Caco-2 (cell line): ENCODE results near the gene DUSP5. TPM values are rescaled to one million over a fixed set of nuclear protein-coding genes. Genes with fewer than 3 reads are reported as not detected.

Source experiments
- BruUV-seq: library from RNA; stranded (reverse); fragments of 400-500 nt; replicated peaks from 2 replicates; lab custom pipeline; 2021; lab: Mats Ljungman, UMichigan
- CTCF ChIA-PET: fragments of 300-600 bp; sonication (Branson Sonifier 250); formaldehyde crosslinking; loops from one replicate; lab custom pipeline; 2022; ENCODE audit warnings: antibody characterized with exemption; lab: Charles Lee
- POLR2A ChIA-PET: fragments of 300-600 bp; sonication (Branson Sonifier 250); formaldehyde crosslinking; loops from one replicate; lab custom pipeline; 2022; ENCODE audit warnings: antibody characterized with exemption; lab: Charles Lee
- DNase-seq, 2 experiments: peaks; one replicate each; pipeline versions ENCODE4 v3.0.0 to v3.0.0-alpha.2; 2020 to 2022
- H3K27me3 ChIP-seq: replicated peaks from 2 replicates; pipeline ENCODE4 v1.6.0; 2011; ENCODE audit warnings: low read length; ENCODE audit not compliant: control insufficient read depth, insufficient read depth
- H3K36me3 ChIP-seq: 2 replicates; pipeline ENCODE4 v1.5.1; 2011; ENCODE audit warnings: low read length; ENCODE audit not compliant: control insufficient read depth, insufficient read depth
- H3K4me1 ChIP-seq: fragments of 250-450 bp; sonication (Bioruptor Pico); 2 replicates; pipeline ENCODE4 v1.5.1; 2020; ENCODE audit warnings: mild to moderate bottlenecking
- H3K4me3 ChIP-seq: 2 replicates; pipeline ENCODE4 v1.5.1; 2011; ENCODE audit warnings: low read depth, mild to moderate bottlenecking, control low read depth, low read length
- H3K9me3 ChIP-seq: fragments of 250-450 bp; sonication (Bioruptor Pico); 2 replicates; pipeline ENCODE4 v1.5.1; 2020; ENCODE audit warnings: mild to moderate bottlenecking, moderate library complexity
- H3K27ac Mint-ChIP-seq: one replicate; pipeline ENCODE4 v1.8.0; 2022; ENCODE audit warnings: mixed read lengths; ENCODE audit not compliant: unreplicated experiment
- H3K27me3 Mint-ChIP-seq: one replicate; pipeline ENCODE4 v1.8.0; 2022; ENCODE audit warnings: mixed read lengths; ENCODE audit not compliant: insufficient read depth, unreplicated experiment
- H3K36me3 Mint-ChIP-seq: one replicate; pipeline ENCODE4 v1.8.0; 2022; ENCODE audit warnings: mild to moderate bottlenecking, mixed read lengths; ENCODE audit not compliant: insufficient read depth, unreplicated experiment
- H3K4me1 Mint-ChIP-seq: one replicate; pipeline ENCODE4 v1.8.0; 2022; ENCODE audit warnings: low read depth, mixed read lengths; ENCODE audit not compliant: unreplicated experiment
- H3K4me3 Mint-ChIP-seq: one replicate; pipeline ENCODE4 v1.8.0; 2022; ENCODE audit warnings: mild to moderate bottlenecking, moderate library complexity, mixed read lengths; ENCODE audit not compliant: unreplicated experiment
- H3K9me3 Mint-ChIP-seq: one replicate; pipeline ENCODE4 v1.8.0; 2022; ENCODE audit warnings: mixed read lengths; ENCODE audit not compliant: unreplicated experiment
- CTCF ChIP-seq, 2 experiments: fragments of 200-600 bp in 1 of 2; IDR thresholded peaks; 1 replicate in 1 of 2; 2 replicates in 1 of 2; pipeline versions ENCODE4 v1.5.1 to v1.8.0; 2011 to 2022; ENCODE audit warnings: antibody characterized with exemption in 1 of 2, control low read depth in 1 of 2, inconsistent platforms in 1 of 2, low read depth in 1 of 2, low read length in 1 of 2, mild to moderate bottlenecking in 1 of 2, moderate library complexity in 1 of 2; ENCODE audit not compliant: insufficient read depth in 1 of 2, severe bottlenecking in 1 of 2, unreplicated experiment in 1 of 2
- intact Hi-C: fragments of 100-400 bp; cut with micrococcal nuclease; formaldehyde crosslinking; loops from one replicate; pipeline ENCODE4 v1.10.0; 2022; ENCODE audit not compliant: unreplicated experiment
- total RNA-seq: library from RNA; stranded (reverse); gene quantifications from 2 replicates; pipeline ENCODE4 v1.2.3, GENCODE V29; 2022

DUSP5 gene
- total RNA-seq, 1 experiment from 2014 or later: 15.0 TPM

GRCh38 chr10:110556296-110556695 lies 58.6 kb downstream of the DUSP5 start:
- CTCF ChIA-PET: no interaction called here
- no peak overlapping the region for H3K4me3 ChIP-seq
- H3K27me3 ChIP-seq: no peaks in the 10 kb centered on the region
- Mint-ChIP-seq H3K4me1 (peaks cover 43% of the 10 kb centered on the region), H3K4me3 (no peak overlapping the region), H3K9me3 (no peaks in the 10 kb centered on the region), H3K27ac (peak overlapping the region; percentile 51), H3K36me3 (no peaks in the 10 kb centered on the region), H3K27me3 (no peaks in the 10 kb centered on the region)
- no peak for TF ChIP-seq CTCF (IDR thresholded peaks at IDR 0.05; ENCODE audit: insufficient read depth in 1 of 2, low read depth in 1 of 2, low read length in 1 of 2, severe bottlenecking in 1 of 2, unreplicated experiment in 1 of 2)
- BruUV-seq: no TSS peak
- peak; percentile 60 to 74 for DNase-seq
- H3K9me3 ChIP-seq: no peaks in the 10 kb centered on the region
- intact Hi-C loops: loop anchor here (1.0 to 10.0 kb wide), 2 partner anchors 11 to 421 kb away; partner anchors contain the start of gene SMC3
- H3K4me1 ChIP-seq: peaks cover 39% of the 10 kb centered on the region
- no peaks in the 10 kb centered on the region for H3K36me3 ChIP-seq
- POLR2A ChIA-PET: no interaction called here

GRCh38 chr10:110556969-110557601 lies 59.4 kb downstream of the DUSP5 start:
- DNase-seq: peak in 1 of 2 experiments; percentile 42

GRCh38 chr10:110558041-110558440 lies 60.3 kb downstream of the DUSP5 start:
- Histone ChIP-seq H3K36me3 (no peaks in the 10 kb centered on the region), H3K9me3 (no peaks in the 10 kb centered on the region), H3K27me3 (no peaks in the 10 kb centered on the region), H3K4me1 (peaks cover 39% of the 10 kb centered on the region), H3K4me3 (no peak overlapping the region)
- Mint-ChIP-seq H3K27ac (peak overlapping the region; percentile 70), H3K4me1 (peaks cover 43% of the 10 kb centered on the region), H3K27me3 (no peaks in the 10 kb centered on the region), H3K4me3 (no peak overlapping the region), H3K36me3 (no peaks in the 10 kb centered on the region), H3K9me3 (no peaks in the 10 kb centered on the region)
- CTCF ChIA-PET: interaction anchor here (0.7 kb wide), 1 partner anchor 888 kb away, joined by 4 read pairs; no protein-coding TSS in a partner anchor
- TF ChIP-seq CTCF (IDR thresholded peaks at IDR 0.05; ENCODE audit: insufficient read depth in 1 of 2, low read depth in 1 of 2, low read length in 1 of 2, severe bottlenecking in 1 of 2, unreplicated experiment in 1 of 2): no peak
- intact Hi-C loops: loop anchor here (10.0 kb wide), 1 partner anchor 423 kb away; no protein-coding TSS in a partner anchor
- POLR2A ChIA-PET: no interaction called here
- no TSS peak for BruUV-seq
- DNase-seq: no peak

More at GRCh38 chr10:110556969-110557601, 59.4 kb downstream of the DUSP5 start:
- no TSS peak for BruUV-seq
- H3K4me1 ChIP-seq: peaks cover 39% of the 10 kb centered on the region
- ChIA-PET POLR2A (no interaction called here), CTCF (interaction anchor here (0.7 kb wide), 1 partner anchor 178 kb away, joined by 4 read pairs; no protein-coding TSS in a partner anchor)
- no peaks in the 10 kb centered on the region for H3K27me3 ChIP-seq
- Mint-ChIP-seq H3K4me3 (no peak overlapping the region), H3K9me3 (no peaks in the 10 kb centered on the region), H3K4me1 (peaks cover 43% of the 10 kb centered on the region), H3K36me3 (no peaks in the 10 kb centered on the region), H3K27me3 (no peaks in the 10 kb centered on the region), H3K27ac (peak overlapping the region; percentile 11)
- no peaks in the 10 kb centered on the region for H3K9me3 ChIP-seq
- intact Hi-C loops: loop anchor here (1.0 to 10.0 kb wide), 2 partner anchors 10 to 422 kb away; partner anchors contain the start of gene SMC3
- H3K36me3 ChIP-seq: no peaks in the 10 kb centered on the region
- peak; percentile 27 to 53 for TF ChIP-seq CTCF (IDR thresholded peaks at IDR 0.05; ENCODE audit: insufficient read depth in 1 of 2, low read depth in 1 of 2, low read length in 1 of 2, severe bottlenecking in 1 of 2, unreplicated experiment in 1 of 2)
- H3K4me3 ChIP-seq: no peak overlapping the region
